HG03469 (cell line): ENCODE results near the gene ABCA1.

Experiments used
- ATAC-seq: cut with Tn5 transposase; IDR thresholded peaks from one replicate; pipeline ENCODE4 v1.9.1; 2021; ENCODE audit warnings: mild to moderate bottlenecking, moderate library complexity, moderate number of reproducible peaks; ENCODE audit not compliant: unreplicated experiment

ABCA1 gene

GRCh38 chr9:104850786-104851545, 77.0 kb downstream of the ABCA1 start:
- ATAC-seq: no peak

- ATAC-seq: no peak
These were observed 78.9 kb downstream of the ABCA1 start for GRCh38 chr9:104849023-104849422.

DNA sequence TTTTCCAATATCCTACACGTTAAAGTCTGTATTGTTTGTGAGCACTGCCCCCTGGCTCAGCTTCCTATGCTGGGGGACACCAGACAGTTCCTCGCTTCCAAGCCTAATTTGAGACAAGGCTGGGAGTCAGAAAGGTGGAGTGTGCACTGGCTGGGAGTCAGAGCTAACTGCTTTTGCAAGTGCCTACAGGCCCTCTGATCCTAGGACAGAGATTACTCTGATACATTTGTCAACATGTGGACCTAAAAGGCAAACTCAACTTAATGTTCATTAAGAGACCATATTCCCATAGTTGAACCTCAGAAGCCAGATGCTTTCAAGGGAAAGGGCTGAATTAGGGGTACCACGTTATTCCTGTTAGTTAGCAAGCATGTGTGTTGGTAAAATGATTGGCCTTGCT, 83.2 kb downstream of the ABCA1 start:
- ATAC-seq: no peak

DNA sequence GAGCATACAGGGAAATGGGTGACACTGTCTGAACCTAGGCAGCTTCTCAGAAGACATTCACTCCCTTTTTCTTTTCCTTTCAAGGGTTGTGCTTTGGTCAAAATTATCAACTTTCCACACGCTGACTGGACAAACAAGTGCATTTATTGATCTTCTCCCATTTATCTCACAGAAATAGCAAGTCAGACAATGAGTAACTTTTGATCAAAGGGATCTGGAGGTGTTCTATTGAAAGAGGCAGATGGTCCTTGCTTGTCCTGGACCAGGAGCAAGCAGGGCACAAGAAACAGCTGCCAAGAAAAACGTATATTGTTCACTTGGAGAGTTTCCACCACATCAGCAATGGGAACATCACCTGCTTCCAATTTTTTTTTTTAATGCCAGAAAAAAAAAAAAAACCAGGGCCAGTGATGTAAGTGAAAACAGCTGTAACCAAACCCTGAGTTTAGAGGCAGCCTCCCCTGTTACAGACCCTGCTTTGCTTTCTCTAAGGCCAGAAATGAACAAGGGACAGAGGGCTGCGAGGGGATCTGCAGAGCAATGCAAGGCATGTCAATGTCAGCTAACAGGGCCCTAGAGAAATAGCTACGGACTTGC, 84.2 kb downstream of the ABCA1 start:
- no peak for ATAC-seq

- ATAC-seq: no peak
These were observed 85.3 kb downstream of the ABCA1 start for GRCh38 chr9:104842698-104843097.

DNA sequence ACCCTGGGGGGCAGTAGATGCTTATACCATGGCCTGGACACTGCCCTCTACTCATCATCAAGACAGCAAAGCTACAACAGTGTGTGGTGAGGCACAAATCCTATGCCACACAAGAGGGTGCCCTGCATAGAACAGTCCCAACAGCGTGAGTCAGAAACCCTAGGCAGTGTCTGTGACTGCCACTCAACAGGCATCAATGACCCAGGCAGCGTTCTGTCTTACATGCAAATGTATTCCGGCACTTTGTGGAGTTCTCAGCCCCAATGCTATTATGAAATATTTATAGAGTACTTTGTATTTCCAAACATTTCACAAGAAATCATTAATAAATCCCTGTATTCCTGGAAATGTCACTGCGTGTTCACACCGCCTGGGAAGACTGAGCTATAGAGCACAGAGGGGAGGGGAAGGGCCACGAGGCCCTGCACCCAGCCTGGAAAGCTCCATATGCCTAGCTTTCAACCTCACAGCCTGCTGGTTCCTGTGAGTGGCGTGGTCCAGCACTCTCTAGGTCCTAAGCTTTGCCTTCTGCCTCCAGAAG, 86.3 kb downstream of the ABCA1 start:
- no peak for ATAC-seq

GRCh38 chr9:104838958-104839357, 89.0 kb downstream of the ABCA1 start:
- no peak for ATAC-seq

DNA sequence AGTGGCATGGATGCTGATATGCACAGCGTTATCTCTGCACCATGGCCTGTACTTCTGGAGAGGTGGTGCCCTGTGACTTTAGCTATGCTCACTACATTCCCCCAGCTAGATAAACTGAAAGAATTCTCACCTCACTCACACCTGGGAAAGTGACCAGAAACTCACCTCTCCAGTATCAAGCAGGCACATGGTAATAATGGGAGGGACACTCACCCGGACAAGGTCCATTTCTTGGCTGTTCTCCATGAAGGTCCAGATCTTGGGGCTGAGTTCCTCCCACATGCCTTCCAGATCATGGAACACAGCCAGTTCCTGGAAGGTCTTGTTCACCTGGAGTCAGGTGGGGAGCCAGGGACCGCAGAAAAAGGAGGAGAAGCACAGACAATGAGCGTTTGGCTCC, 91.2 kb downstream of the ABCA1 start:
- no peak for ATAC-seq

DNA sequence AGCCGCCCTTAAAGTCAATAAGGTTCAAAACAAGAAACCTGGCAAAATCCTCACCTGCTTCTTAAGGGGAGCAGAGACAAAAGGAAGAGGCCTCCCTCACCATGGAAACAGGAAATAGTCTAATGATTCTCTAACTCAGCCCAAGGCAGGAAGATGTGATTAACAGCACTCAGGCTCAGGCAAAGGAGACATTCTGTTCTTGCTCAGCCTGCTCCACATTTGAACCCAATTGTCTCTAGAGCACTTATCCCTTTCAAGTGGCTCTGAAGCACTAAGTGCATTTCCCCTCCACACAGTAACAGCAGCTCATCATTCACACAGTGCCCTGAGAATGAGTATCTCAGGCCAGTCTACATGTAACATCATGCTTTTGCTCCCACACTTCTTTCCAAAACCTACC, 91.7 kb downstream of the ABCA1 start:
- no peak for ATAC-seq

- no peak for ATAC-seq
These were observed 92.8 kb downstream of the ABCA1 start for GRCh38 chr9:104835161-104835560.

DNA sequence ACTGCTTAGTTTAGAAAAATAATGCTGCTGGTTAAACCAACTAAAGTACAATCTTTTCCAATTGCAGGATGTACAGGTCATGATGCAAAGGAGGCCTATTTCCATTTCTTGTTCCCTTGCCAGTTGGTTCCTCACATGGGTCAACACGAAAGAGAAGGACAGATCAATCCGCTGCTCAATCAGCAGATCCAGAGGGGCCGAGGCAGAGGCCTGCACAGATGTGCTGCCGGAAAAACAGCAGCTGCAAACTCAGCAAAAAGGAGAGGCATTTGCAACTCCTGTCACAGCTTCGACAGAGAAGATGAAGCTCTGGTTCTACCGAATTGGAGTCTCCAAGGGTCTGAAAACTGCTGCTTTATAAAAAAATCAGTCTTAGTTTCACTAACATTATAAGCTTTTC, 94.3 kb downstream of the ABCA1 start:
- no peak for ATAC-seq

- ATAC-seq: no peak
These were observed 96.3 kb downstream of the ABCA1 start for GRCh38 chr9:104831681-104832080.

GRCh38 chr9:104826911-104827310, 101.0 kb downstream of the ABCA1 start:
- ATAC-seq: no peak

GRCh38 chr9:104826079-104826775, 101.7 kb downstream of the ABCA1 start:
- no peak for ATAC-seq

- no peak for ATAC-seq
These were observed 107.6 kb downstream of the ABCA1 start for GRCh38 chr9:104820336-104820735.

DNA sequence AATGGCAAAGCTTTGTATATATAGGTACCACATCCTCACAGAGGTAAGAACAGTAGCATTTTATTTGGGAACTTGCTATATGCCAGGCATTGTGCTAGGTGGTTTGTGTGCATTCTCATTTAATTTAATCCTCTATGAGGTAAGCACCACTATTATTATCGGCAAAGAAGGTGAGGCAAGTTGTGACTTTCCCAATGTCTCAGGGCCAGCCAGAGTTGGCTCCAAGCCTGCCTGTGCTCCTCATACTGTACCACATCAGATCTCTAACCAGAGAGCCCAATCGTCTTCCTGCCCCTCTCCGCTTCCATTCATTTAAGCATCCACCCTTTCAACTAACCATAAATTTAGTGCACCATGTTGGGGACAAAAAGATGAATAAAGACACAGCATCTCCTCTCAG, 108.9 kb downstream of the ABCA1 start:
- no peak for ATAC-seq

DNA sequence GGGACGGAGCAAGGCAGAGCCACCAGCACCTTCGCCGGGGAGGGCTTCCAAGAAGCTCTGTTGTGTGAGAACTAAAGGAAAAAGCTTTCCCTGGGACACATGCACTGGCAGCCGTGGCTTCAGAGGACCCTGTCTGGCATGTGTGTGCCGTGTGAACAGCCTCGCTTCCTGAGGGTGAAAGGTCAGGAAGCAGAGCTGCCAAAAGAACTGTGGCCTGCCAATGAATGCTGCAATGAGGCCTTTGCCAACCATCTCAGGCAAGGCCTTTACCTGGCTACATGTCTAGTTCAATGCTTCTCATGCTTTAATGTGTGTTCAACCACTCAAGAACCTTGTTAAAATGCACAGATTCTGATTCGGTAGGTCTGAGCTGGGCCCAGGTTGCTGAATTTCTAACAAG, 110.5 kb downstream of the ABCA1 start:
- ATAC-seq: no peak

DNA sequence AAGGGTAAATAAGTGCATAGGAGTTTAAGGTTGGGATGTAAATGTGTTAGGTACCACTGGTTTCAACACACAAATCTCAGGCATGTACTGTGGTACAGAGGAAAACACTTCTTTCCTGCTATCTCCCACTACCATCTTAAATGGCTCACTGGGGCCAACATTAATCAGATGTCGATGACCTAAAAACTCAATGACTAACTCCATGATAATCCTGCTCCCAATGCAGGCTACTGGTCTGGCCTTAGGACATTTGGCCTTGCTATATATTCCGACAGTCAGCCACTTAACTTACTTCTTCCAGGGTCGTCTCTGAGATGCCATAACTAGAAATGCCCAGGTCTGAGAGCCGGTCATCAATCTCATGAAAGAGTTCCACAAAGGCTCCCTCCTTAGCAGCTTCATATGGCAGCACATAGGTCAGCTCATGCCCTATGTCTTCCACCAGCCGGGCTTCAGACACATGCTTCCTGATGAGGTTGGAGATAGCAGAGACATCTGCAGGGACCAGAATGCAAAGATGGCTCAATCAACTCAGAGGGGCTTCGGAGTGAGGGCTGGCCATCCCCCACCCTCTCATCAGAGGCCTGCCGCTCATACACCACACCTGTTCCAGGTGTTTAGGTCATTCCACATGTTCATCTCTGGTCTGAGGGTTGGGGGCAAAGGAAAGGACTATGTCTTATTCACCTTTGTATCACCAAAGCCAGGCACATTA, 111.9 kb downstream of the ABCA1 start:
- ATAC-seq: no peak

DNA sequence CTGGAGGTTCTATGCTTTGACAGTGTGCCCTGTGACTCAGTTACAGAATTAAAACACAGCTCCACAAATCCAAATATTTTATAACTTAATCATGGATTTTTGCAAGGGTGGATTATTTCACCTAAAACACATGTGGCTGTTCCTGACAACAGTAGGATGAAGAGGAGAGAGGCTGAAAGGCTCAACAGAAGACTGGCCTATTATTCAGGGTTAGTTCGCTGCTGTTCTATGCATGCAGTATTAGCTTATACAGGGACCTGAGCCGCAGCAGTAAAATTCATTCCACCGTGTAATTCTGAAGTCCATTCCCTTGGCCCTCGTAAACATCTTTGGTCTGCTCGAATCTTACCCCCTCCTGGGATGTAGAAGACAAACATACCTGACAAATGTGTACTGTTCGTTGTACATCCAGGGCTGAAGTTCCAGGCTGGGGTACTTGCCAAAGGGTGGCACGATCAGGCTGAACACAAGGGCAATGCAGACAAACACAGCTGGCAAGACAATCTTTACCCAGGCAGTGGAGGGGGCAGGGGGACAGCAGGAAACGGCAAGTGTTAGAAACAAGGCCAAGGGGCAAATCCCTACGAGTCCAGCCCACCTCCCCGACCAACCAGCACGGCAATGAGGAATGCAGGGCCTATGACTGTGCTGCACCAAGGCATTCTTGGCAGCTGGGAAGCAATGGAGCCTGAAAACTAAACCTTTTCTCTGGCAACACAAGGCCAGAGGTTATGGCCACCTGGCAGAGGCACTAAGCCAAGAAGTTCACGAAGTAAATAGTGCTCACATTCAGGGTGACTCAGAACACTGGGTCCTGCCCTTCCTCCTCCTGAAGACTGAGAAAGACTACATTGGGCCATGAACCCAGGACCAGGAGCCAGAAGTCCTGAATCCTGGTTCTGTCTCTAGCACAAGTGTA, 117.3 kb downstream of the ABCA1 start:
- no peak for ATAC-seq

GRCh38 chr9:104808035-104808614, 119.8 kb downstream of the ABCA1 start:
- no peak for ATAC-seq
